Left ventricle myocardium superior (tissue), 1 donor: ENCODE data around the gene SLC12A8. TPM values are rescaled to one million over a fixed set of nuclear protein-coding genes. Genes with fewer than 3 reads are reported as not detected.

Experiments
- ATAC-seq: fragments of 200-7000 bp; cut with Tn5 transposase; one replicate; pipeline ENCODE4 v1.9.1; 2020; ENCODE audit warnings: mild to moderate bottlenecking, moderate library complexity
- DNase-seq: peaks from one replicate; pipeline ENCODE4 v3.0.0-alpha.2; 2020
- intact Hi-C: fragments of 100-400 bp; cut with micrococcal nuclease; formaldehyde crosslinking; loops from one replicate; pipeline ENCODE4 v1.11.0; 2022
- total RNA-seq: library from RNA; stranded (reverse); fragmentation: NEBNext Ultra II Directional; extraction: Animal tissue kit (Norgen Biotek cat#: 25700); gene quantifications from one replicate; pipeline ENCODE4 v1.2.1, GENCODE V29; 2021
- donor health status: DM: no; HTN: yes; CAD: no; lungs with severe emphysema.

The SLC12A8 gene
- total RNA-seq, 1 donor from 2014 or later: 0.52 TPM

DNA sequence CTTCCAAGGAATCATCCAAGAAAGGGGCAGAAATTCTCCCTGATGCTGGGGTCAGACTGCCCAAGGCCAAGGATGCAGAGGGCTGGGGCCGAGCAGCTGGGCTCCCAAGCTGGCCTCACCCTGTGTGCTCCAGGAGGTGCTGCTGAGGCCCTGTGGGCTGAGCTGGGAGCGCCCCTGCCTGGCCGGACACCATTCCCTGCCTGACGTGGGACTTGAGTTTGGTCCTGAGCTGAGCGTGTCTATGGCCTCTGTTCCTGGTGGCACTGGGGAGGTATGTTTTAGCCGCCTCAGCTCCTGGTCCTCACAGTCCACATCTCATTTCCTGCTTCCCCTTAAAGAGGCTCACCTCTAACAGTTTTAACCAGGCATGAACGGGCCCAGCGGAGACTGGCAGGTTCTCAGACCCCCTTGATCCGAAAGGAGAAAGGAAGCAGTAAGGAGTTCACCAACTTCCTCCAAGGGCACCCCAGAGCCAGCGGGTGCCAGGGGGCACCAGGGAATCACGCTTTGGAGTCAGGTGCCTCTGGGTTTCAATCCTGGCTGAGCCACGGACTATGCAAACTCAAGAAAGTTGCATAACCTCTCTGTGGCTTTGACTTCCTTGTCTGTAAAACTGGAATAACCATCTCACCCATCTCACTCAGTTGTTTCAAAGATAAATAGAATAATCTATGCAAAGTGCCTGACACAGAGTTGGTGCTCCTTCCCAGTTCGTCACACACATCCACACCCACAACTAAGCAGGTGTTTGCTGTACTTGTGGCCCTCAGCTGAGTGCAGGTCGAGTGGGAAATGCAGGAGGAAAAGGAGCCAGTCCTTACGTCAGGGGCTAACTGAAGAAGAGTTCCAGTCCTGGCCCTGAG is 48.6 kb downstream of the SLC12A8 start:
- intact Hi-C loops: no loop called here
- ATAC-seq (peak; percentile 64), DNase-seq (peak; percentile 58)

DNA sequence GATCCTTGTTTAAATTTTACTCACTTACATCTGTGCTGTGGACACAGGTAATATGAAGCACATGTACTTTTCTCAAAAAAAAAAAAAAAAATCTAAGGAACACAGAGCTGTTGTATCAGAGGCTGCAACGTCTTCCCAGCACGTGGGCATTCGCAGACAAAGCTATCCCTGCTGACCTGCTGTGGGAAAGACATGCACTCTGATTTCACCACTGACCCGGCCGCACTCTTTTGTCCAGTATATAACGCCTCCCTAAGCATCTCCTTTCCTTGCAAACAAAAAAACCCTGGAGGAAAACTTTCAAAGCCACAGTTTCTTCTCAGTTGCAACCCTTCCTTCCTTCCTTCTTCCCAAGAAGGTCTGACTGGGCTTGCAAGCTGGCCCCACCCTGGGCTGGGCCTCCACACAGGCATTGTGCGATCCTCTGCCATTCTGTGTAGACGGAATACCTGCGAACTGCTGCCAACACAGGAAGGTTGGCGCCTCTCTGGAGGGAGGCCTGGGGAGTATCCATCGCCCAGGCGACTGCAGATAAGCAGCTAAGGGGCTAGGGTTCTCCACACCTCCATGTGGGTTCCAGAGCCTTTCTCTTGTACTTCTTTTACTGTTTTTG is 50.8 kb downstream of the SLC12A8 start:
- DNase-seq (no peak), ATAC-seq (peak; percentile 61)
- intact Hi-C loops: no loop called here

DNA sequence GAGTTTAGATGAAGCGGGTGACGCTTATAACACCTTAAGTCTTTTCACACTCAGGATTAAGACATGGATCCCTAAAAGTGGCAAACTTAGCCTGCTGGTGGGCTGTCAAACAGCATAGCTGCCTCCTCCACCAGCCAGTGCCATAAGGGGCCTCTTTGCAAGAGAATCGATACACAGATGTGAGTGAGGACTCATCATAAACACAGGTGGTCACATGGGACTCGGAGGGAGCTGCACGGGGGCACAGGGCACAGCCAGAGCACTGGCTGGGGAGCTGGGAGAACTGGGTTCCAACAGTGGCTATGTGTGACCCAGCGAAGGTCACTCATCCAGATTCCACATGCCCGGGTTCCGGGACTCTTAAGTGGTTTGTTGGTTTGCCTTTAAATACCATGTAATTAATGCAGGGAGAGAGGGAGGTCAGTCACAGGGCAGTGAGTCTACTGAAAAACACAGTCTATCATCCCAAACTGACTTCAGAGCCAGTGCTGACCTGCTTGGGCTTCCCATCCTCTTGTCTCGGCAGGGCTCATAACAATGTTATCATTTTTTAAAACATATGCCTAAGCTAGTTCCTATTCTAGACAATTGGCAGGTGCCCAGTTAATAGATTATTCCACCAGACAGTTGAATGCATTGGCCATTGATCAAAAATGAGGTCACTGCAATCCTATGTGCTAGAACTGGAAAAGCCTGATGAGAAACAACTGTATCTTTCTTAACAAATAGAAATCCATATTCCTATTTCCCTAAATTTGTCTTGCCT is 51.8 kb downstream of the SLC12A8 start:
- DNase-seq (no peak), ATAC-seq (no peak)
- intact Hi-C loops: no loop called here

DNA sequence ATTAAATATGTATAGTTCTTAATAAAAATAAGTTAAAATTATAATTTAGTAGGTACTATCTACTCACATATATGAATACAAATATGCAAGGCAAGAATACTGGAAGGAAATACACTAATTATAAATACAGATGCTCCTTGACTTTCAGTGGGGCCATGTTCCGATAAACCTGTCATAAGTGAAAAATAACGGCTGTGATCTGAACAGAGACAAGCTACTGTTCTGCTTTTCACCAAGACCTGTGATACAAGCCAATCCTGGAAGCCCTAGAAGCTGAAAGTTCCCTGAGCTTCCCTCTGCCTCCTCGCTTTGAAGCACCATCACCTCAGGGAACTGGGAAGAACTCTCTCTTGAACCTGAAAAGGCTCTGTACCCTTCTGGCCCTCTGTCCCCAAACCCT is 55.4 kb downstream of the SLC12A8 start:
- intact Hi-C loops: no loop called here
- DNase-seq: no peak
- ATAC-seq: no peak

DNA sequence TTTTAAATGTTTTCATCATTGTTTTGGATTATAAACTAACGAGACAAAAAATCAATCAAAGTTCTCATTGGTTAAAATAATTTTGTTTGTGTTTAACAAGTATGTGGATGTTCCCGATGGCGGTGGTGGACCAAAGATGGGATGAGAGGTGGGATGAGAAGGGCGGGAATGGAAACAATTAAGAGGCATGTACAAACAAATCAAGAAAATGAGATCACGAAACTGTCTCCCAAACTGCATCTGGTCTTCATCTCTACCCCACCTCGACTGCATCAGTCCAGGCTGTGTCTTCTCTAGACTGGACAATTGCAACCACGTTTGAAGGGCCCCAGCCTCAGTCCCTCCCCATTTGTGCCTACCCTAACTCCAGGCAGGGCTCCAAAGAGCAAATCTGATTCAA is 56.1 kb downstream of the SLC12A8 start:
- DNase-seq (no peak), ATAC-seq (no peak)
- intact Hi-C loops: no loop called here

DNA sequence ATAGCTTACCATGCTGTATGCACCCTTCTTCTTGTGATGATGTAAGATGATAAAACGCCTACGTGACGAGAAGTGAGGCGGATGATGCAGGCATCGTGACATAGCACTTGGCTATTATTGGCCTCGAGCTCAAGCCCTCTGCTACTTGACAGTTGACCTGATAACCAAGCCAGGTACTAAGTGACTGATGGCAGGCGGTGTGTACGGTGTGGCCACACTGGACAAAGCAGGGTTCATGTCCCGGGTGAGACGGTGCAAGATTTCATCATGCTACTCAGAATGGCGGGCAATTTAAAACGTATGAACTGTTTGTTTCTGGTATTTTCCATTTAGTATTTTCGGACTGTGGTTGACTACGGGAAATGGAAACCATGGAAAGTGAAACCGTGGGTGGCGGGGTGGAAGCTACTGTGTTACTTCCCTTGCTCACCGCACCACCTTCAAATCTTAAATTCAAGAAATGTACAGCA is 57.7 kb downstream of the SLC12A8 start:
- intact Hi-C loops: no loop called here
- DNase-seq (no peak), ATAC-seq (peak; percentile 40)

DNA sequence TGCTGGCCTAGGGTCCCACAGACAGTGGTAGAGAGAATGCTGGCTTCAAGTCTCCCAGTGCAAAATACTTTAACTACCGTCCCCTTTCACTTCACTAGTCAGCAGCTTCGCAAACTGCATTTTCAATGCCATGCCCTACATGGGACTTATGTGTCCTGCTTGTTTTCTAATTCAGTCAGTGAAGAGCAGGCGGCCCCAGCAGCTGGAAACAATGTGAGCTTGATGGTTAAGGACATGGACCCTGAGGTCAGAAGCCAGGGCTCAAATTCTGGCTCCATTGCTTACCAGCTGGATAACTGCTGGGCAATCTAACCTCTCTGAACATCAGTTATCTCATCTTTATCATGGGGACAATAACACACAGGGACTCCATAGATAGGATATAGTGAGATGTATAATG is 58.4 kb downstream of the SLC12A8 start:
- no peak for DNase-seq
- ATAC-seq: no peak
- intact Hi-C loops: no loop called here

DNA sequence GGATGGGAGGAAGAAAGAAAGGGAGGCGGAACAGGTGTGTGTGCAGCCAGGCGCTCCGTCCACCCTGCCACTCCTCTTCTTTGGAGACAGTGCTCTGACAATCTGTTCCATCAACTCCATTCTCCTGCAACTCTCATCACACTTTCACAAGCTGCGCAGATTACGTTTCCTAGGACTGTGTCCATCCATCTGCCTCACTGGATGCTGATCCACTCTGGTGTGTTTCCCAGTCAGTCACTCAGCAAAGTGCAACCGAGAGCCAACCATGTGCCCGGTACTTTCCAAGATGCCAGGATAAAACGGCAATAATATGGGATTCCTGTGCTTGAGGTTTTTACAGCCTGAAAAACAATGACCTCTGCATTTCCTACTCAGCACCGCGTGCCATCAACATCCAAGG is 59.6 kb downstream of the SLC12A8 start:
- intact Hi-C loops: no loop called here
- no peak for DNase-seq
- no peak for ATAC-seq

DNA sequence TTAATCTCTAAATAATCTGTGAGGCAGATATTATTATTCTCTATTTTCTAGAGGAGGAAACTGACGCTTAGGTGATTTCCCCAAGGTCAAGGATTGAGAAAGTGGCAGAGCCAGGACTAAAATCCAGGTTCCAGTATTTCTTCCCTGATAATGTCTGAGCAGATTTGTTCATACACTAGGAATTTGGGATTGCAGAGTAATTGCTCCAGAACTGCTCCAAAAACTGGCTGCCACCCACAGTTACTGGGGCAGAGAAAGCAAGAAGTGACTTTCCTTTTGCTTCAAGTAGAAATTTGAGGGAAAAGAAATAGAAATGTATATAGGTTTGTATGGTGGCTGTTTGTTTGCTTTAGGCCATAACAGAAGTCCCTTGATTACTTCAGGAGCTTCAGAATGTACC is 60.6 kb downstream of the SLC12A8 start:
- intact Hi-C loops: no loop called here

DNA sequence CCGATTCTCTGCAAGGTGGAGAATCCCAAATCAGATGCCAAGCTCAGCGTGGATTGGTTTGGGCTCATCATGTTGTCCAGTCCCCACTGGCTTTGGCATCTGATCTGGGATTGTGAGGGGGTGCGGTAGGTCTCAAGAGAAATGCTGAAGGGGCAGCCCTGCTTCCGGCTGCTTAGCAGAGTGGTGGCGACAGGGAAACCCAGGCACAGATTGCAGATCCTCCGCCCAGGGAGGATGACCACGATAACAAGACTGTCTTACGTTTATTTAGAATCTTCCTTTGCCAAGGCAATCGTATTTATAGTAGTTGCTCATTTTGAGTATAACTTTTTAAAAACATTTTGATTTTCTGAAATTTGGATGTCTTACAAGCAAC is 61.1 kb downstream of the SLC12A8 start:
- ATAC-seq (no peak), DNase-seq (no peak)
- intact Hi-C loops: no loop called here

More for the DNA sequence above, 60.6 kb downstream of the SLC12A8 start:
- ATAC-seq (no peak), DNase-seq (no peak)

DNA sequence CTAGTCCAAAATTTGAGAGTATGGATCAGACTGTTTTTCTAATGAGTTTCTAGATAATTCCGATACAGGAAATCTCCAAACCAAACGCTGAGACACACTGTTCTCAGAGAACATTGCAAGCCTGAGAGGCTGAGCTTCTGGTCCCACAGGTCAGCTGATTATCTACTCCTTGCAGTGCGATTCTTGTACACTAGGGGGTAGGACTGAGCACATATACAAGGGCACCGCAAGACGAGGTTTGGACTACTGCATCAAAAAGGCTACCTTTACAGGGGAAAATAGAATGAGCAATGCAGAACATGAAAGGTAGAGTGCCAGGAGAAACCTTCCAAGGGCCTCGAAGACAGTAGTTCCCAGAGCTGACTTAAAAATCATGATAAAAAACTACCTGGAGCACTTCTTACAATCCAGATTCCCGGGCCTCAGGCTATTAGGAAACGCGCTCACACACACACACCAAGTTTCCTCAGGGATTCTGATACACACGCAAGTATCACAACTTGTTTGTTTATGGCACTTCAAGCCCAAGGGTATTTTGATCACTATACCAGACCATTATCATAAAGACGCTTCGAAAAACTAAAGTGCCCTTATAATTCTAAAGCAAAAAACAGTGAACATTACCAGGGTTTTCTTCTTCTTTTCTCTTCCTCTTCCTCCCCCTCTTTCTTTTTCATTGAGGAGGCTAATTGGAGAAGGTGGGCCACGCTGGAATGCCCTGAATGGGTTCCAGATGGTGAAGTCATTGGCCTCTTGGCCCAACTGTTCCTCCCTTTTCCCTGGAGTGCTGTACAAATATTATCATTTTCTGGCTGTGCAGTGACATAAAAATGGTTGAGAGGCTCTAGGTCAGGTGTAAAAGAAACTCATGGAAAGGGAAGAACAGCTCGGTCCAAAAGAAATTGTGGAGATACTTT is 61.8 kb downstream of the SLC12A8 start:
- ATAC-seq: no peak
- intact Hi-C loops: no loop called here
- DNase-seq: no peak

DNA sequence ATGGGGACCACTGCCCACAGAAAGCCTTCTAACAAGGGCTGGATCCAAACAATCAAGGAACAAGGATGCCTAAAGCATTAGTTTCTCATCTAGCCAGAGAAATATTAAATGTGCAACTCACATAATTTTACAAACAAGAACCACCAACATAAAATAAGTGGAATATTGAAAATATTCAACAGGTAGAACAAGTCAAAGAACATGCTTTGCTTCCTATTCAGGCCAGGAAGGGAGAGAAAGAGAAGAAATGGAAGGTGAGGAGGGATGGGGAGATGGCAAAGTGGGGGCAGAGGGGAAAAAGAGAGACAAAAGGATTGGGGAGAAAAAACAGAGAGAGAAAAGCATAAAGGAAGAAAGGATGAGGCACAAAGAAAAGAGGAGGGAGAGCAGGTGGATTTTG is 63.1 kb downstream of the SLC12A8 start:
- no peak for DNase-seq
- no peak for ATAC-seq
- intact Hi-C loops: no loop called here

DNA sequence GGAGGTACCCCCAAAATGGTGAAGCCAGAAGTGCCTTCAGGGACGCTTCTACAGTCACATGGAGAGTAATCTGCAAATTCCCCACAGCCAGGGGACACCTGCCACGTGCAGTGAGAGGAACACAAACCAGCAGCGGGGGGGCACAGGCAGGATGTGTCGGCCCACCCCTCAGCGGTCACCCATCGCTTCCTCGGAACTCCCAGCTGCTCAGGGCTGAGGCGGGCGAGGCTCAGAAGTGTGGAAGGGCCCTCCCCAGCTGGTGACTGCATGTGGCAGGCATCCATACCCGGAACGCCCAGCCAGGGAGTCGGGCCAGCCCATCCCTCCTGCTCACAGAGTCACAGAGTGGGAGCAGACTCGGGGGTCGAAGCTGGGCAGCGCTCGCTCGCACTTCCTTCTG is 63.7 kb downstream of the SLC12A8 start:
- DNase-seq (peak; percentile 73), ATAC-seq (peak; percentile 74)
- intact Hi-C loops: no loop called here

DNA sequence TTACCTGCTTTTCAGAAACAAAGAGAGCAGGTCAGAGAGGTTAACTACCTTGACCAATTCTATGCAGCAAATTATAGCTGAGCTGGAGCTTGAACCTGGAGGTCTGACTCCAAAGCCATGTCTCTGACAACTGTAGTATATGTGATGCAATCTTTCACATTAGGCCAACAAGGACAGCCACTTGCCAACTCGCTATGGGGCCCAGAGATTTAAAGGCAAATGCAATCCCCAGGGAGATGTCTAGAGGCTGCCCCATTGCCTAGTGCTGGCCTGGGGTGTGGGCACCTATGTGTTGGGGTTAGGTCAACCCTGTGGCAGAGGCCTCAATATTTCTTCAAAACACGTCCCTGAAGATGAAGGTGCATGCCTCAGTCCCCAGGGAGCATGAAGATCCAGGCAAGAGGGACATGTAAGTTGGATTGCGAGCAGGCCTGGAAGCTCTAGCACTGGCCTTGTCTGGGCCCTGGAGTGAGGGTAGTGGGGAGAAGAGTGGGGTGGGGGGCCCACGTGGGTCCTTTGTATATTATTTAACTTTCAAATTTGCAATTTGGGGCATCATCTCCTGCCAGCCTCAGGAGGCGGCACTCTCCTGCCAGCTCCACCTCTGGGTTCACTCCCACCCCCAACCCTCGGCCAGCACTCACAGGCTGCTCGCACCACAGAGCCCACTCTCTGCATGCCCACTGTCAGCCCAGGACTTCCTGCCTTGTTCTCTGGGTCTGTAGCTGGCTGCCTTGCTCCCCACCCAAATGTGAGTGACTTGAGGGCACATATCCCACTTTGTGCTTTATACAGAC is 64.3 kb downstream of the SLC12A8 start:
- DNase-seq (no peak), ATAC-seq (peak; percentile 2)
- intact Hi-C loops: no loop called here

DNA sequence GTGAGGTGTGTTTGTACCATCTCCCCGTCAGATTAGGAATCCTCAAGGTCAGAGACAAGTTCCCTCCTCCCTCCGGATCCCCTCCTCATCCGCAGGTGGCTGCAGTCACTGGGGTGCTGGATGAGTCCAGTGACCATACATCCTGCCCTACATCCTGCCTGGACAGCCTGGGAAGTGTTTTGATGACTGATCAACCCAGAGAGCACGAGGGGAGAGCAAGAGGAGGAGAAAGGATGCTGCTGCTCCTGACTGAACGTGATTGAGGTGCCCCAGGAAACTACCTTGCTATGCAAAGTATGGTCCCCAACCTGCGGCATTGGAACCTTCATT is 65.1 kb downstream of the SLC12A8 start:
- intact Hi-C loops: no loop called here
- ATAC-seq: peak; percentile 4
- DNase-seq: no peak

DNA sequence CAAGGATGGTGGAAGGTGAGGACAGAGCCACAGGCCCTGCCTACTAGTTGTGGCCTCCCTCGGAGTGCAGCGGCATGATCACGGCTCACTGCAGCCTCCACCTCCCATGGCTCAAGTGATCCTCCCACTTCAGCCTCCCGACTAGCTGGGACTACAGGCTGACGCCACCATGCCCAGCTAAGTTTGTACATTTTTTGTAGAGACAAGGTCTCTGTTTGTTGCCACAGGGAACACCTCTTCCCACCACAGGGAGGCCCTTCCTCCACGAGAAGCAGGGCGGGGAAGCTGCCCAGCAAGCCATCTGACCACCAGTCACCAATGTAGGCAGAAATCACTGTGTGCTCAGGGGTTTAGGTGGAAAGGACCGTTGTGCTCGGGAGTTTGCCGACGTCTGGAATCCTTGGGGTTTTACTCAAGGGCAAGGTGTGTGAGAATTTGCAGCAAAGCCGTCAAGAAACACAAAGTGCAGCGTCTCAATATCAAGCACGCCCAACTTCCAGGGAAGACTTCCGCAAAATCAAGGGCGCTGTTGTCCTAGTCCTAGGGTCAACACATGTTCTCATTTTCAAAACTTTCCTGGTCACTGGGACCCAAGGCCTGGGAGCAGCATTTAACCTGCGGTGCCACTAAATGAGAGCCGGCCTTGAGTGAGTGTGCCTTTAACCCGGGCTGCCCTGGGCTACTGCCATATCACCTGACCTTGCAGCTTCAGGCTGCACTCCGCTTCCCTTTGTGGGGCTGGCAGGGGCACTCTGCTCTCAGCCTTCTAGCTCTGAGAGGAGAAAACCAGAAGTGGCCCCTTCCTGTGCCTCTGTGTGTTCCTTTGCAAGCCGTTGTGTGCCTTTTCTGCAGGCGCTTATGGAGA is 65.7 kb downstream of the SLC12A8 start:
- intact Hi-C loops: no loop called here
- DNase-seq (peak; percentile 67), ATAC-seq (peak; percentile 66)

DNA sequence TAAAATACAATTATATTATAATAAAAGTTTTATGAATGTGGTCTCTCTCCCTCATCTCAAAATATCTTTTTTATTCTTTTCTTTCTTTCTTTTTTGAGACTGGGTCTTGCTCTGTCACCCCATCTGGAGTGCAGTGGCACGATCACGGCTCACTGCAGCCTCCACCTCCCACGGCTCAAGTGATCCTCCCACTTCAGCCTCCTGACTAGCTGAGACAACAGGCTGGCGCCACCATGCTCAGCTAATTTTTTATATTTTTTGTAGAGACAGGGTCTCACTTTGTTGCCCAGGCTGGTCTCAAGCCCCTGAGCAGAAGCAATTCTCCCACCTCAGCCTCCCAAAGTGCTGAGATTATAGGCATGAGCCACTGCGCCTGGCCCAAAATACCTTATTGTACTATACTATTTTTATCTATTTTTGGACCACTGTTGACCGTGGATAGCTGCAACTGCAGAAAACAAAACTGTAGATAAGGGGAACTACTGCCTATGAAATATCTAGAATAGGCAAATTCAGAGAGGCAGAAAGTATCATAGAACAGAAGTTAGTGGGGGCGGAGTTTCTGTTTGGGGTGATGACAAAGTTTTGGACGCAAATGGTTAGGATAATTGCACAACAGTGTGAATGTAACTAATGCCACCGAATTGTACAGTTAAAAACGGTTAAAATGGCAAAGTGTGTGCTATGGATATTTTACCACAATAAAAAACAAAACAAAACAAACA is 66.6 kb downstream of the SLC12A8 start:
- DNase-seq: no peak
- intact Hi-C loops: no loop called here
- no peak for ATAC-seq
